Stomach (tissue), 9 donors: ENCODE data around the gene FSIP1. TPM values are rescaled to one million over a fixed set of nuclear protein-coding genes. Genes with fewer than 3 reads are reported as not detected.

Source experiments
- DNase-seq, 2 donors: peaks; one replicate each; pipeline versions ENCODE4 v3.0.0 to v3.0.0-alpha.2; 2013 to 2019
- H3K27ac ChIP-seq, 5 donors: fragments of 200-600 bp in 4 of 5; sonication (generic) in 4 of 5; one replicate each; pipeline ENCODE4 v1.5.1; 2013 to 2019; ENCODE audit warnings: mild to moderate bottlenecking in 1 of 5, moderate library complexity in 1 of 5
- H3K27me3 ChIP-seq, 3 donors: fragments of 200-600 bp; sonication (generic); one replicate each; pipeline ENCODE4 v1.5.1; 2017 to 2019; ENCODE audit warnings: mixed run types in 1 of 3
- H3K36me3 ChIP-seq, 4 donors: fragments of 200-600 bp; sonication (generic); 1 replicate in 3 of 4; 2 replicates in 1 of 4; pipeline ENCODE4 v1.5.1; 2016 to 2019
- H3K4me1 ChIP-seq, 4 donors: fragments of 200-600 bp; sonication (generic); one replicate each; pipeline ENCODE4 v1.5.1; 2016 to 2019
- H3K4me3 ChIP-seq, 4 donors: fragments of 200-600 bp; sonication (generic) in 3 of 4; one replicate each; pipeline ENCODE4 v1.5.1; 2016 to 2019; ENCODE audit warnings: mild to moderate bottlenecking in 1 of 4
- H3K9me3 ChIP-seq, 4 donors: fragments of 200-600 bp; sonication (generic); one replicate each; pipeline ENCODE4 v1.5.1; 2016 to 2019
- CTCF ChIP-seq, 7 experiments: fragments of 450-650 bp in 4 of 7; fragments of 200-600 bp in 3 of 7; sonication (generic) in 3 of 7; IDR thresholded peaks; one replicate each; pipeline ENCODE4 v1.5.1; 2016 to 2019; ENCODE audit warnings: antibody characterized with exemption in 7 of 7, control low read depth in 2 of 7, mild to moderate bottlenecking in 1 of 7
- EP300 ChIP-seq: sonication (generic); formaldehyde crosslinking; IDR thresholded peaks from one replicate; pipeline ENCODE4 v1.6.1; 2017; ENCODE audit warnings: antibody characterized with exemption
- POLR2A ChIP-seq, 4 donors: fragments of 450-650 bp; IDR thresholded peaks; one replicate each; pipeline ENCODE4 v1.6.1; 2016; ENCODE audit warnings: antibody characterized with exemption in 4 of 4, control low read depth in 2 of 4, mild to moderate bottlenecking in 1 of 4, moderate library complexity in 1 of 4
- POLR2AphosphoS5 ChIP-seq, 3 donors: sonication (generic); formaldehyde crosslinking; IDR thresholded peaks; one replicate each; pipeline ENCODE4 v1.6.1; 2016; ENCODE audit warnings: antibody characterized with exemption in 3 of 3
- WGBS, 5 donors: extraction: QIAGEN DNeasy Blood & Tissue Kit in 3 of 5; methylation state at CpG; one replicate each; pipeline versions ENCODE4 v1.1.5 to v1.1.7; 2013 to 2018; 5-methylcytosine and 5-hydroxymethylcytosine counted together
- intact Hi-C: fragments of 100-400 bp; cut with DNase I; formaldehyde crosslinking; loops from one replicate; pipeline ENCODE4 v1.15.1; 2023; ENCODE audit warnings: low total_unique reads
- polyA plus RNA-seq, 3 donors: library from polyadenylated mRNA; stranded (reverse); fragments of 200-250 nt; gene quantifications; one replicate each; pipeline ENCODE4 v1.2.3, GENCODE V29; 2013
- total RNA-seq, 5 donors: library from RNA; depleted of rRNA; stranded (reverse); fragments of >200 nt; gene quantifications; one replicate each; pipeline versions ENCODE4 v1.1.0 to v1.2.3, GENCODE V29; 2014 to 2016
- donor health status: healthy with polysubstance abuse.
- donor health status: Bipolar disorder and iron deficiency.
- donor health status: healthy.

The FSIP1 gene
- total and polyA plus RNA-seq, 8 donors, result 0.08 to 141 (median 0.66) TPM

DNA sequence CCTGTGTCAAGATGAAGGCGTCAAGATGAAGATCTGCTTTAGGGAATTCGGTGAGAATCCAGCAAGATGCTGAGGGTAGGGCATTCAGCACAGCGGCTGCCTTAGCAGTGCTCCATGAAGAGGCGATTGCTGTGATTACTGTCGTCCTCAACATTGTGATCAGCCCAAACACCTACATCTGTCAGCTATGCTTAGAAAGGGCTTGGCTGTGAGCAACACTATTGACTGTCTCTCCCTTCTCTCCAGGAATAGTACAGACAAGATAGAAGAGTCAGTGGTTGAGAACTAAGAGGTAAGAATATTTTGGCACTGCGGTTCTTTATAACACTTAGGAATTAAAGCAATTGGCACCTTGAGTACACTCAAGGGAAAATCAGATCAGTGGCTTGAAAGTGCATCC lies 110.5 kb downstream of the FSIP1 start:
- intact Hi-C loops, result no loop called here

GRCh38 chr15:39670687-39671086 lies 112.0 kb downstream of the FSIP1 start:
- Histone ChIP-seq H3K27ac (no peak overlapping the region), H3K4me3 (no peak overlapping the region), H3K9me3 (no peaks in the 10 kb centered on the region), H3K27me3 (no peaks in the 10 kb centered on the region), H3K4me1 (peaks cover 0 to 6% (median 2%) of the 10 kb centered on the region in 4 donors), H3K36me3 (no peaks in the 10 kb centered on the region)
- no peak for DNase-seq
- TF ChIP-seq EP300 (no peak), POLR2A (IDR thresholded peaks at IDR 0.05) (no peak), POLR2AphosphoS5 (IDR thresholded peaks at IDR 0.05) (no peak), CTCF (IDR thresholded peaks at IDR 0.05) (no peak)
- intact Hi-C loops, result no loop called here
- 89 to 100% (median 98%) methylated on average over 2 of the region's 2 CpGs for WGBS, 5 donors

More for the DNA sequence above, 110.5 kb downstream of the FSIP1 start:
- Histone ChIP-seq H3K4me1 (no peaks in the 10 kb centered on the region), H3K9me3 (no peaks in the 10 kb centered on the region), H3K27ac (no peak overlapping the region), H3K36me3 (no peaks in the 10 kb centered on the region), H3K4me3 (no peak overlapping the region), H3K27me3 (no peaks in the 10 kb centered on the region)
- WGBS, 5 donors, result 91 to 96% (median 92%) methylated on average over 6 of the region's 6 CpGs
- TF ChIP-seq CTCF (IDR thresholded peaks at IDR 0.05) (no peak), POLR2A (IDR thresholded peaks at IDR 0.05) (no peak), POLR2AphosphoS5 (IDR thresholded peaks at IDR 0.05) (no peak), EP300 (no peak)
- no peak for DNase-seq

DNA sequence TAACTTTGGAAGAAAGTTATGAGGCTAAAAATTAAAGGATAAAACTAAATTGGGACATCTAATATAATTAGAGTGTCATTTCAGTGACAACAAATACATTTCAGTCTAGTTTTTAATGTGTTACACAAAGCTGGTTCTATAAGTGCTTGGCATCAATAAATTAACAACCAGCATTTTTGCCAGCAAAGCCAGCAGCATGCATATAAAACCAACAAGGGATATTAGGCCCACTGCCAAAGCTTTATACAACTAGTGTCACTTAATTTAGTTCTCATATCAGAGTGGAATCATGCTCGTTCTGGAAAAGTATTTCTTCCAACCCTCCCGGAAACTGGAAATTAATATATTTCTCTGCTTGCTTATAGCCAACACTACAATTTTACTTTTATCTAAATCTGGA lies 113.0 kb downstream of the FSIP1 start:
- 65 to 80% (median 77%) methylated on average over 2 of the region's 2 CpGs for WGBS, 5 donors
- Histone ChIP-seq H3K4me3 (no peak overlapping the region), H3K9me3 (no peaks in the 10 kb centered on the region), H3K36me3 (no peaks in the 10 kb centered on the region), H3K27me3 (no peaks in the 10 kb centered on the region), H3K27ac (no peak overlapping the region), H3K4me1 (peaks cover 0 to 6% (median 2%) of the 10 kb centered on the region in 4 donors)
- TF ChIP-seq POLR2A (IDR thresholded peaks at IDR 0.05) (no peak), POLR2AphosphoS5 (IDR thresholded peaks at IDR 0.05) (no peak), CTCF (IDR thresholded peaks at IDR 0.05) (no peak), EP300 (no peak)
- intact Hi-C loops, result no loop called here
- DNase-seq, result no peak

DNA sequence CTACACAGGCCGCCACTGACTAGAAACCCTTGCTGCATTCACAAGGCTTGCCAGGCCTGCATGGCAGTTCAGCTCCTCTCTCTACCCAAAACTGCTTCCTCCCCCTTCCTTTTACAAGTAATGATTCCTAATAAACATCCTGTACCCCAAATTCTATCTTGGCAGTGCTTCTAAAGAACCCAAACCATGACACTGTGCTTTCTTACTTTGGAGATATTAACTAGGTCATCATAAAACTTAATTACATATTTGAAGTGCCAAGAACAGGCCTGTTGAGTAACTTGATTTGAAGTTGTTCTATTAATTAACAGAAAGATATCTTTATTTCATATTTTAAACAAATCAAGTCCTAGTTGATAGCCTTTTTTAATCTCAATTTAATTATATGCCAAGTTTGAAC lies 113.4 kb downstream of the FSIP1 start:
- no peak overlapping the region for H3K27ac ChIP-seq
- no peak for DNase-seq
- no peak overlapping the region for H3K4me3 ChIP-seq
- TF ChIP-seq POLR2AphosphoS5 (IDR thresholded peaks at IDR 0.05), result no peak
- TF ChIP-seq EP300, result no peak
- no peak for TF ChIP-seq POLR2A (IDR thresholded peaks at IDR 0.05)
- TF ChIP-seq CTCF (IDR thresholded peaks at IDR 0.05), result no peak
- peaks cover 0 to 6% (median 2%) of the 10 kb centered on the region in 4 donors for H3K4me1 ChIP-seq
- no peaks in the 10 kb centered on the region for H3K27me3 ChIP-seq
- no peaks in the 10 kb centered on the region for H3K36me3 ChIP-seq
- no peaks in the 10 kb centered on the region for H3K9me3 ChIP-seq
- WGBS, 5 donors, result 0 to 82% (median 3%) methylated on average over 1 of the region's 1 CpG
- intact Hi-C loops, result no loop called here
